Measurements from ENCODE around the gene GRM8.

Gene GRM8

DNA sequence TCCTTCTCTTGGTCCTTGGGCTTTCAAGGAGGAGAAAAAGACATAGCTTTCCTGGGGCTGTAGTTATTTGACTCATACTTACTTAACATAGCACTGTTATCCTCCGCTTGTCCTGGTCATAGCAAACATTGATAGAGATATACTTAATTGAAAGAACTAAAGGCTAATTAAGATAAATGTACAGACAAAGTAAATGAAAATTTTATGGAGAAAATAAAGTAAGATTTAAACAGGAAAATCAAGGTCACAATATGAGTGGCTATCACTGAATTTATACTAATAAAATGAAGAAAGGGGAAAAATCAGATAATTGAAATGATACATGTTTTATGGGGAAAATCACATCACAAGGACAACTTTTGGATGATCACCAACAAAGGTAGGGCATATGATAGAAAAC lies 849.7 kb downstream of the GRM8 start:
- TF ChIP-seq, protein P1, sequence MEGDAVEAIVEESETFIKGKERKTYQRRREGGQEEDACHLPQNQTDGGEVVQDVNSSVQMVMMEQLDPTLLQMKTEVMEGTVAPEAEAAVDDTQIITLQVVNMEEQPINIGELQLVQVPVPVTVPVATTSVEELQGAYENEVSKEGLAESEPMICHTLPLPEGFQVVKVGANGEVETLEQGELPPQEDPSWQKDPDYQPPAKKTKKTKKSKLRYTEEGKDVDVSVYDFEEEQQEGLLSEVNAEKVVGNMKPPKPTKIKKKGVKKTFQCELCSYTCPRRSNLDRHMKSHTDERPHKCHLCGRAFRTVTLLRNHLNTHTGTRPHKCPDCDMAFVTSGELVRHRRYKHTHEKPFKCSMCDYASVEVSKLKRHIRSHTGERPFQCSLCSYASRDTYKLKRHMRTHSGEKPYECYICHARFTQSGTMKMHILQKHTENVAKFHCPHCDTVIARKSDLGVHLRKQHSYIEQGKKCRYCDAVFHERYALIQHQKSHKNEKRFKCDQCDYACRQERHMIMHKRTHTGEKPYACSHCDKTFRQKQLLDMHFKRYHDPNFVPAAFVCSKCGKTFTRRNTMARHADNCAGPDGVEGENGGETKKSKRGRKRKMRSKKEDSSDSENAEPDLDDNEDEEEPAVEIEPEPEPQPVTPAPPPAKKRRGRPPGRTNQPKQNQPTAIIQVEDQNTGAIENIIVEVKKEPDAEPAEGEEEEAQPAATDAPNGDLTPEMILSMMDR (IDR thresholded peaks at IDR 0.05; ENCODE audit: borderline replicate concordance, insufficient read depth, low read depth, low read length), result no peak
- no peak overlapping the region for H3K4me3 ChIP-seq (ENCODE audit: low read depth, low read length)

DNA sequence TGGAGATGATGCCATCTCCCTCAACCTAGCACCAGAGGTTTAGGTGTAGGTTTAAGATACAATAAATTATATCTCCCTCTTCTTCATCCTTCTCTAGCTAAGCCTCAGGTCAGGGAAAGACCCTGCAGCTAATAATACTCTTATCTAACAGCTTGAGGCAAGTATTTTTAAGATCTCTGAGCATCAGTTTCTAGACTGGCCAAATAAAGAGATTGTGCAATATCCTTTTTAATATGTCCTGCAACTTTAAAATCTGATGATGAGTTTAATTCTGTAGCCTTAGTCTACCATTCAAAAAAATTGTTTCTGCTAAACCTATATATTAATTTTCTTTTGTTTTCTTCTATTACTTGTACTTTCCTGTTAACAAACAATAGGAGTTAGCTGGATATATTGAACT lies 850.8 kb downstream of the GRM8 start:
- TF ChIP-seq, protein P1 (IDR thresholded peaks at IDR 0.05; ENCODE audit: borderline replicate concordance, insufficient read depth, low read depth, low read length), result no peak
- no peak overlapping the region for H3K4me3 ChIP-seq (ENCODE audit: low read depth, low read length)

DNA sequence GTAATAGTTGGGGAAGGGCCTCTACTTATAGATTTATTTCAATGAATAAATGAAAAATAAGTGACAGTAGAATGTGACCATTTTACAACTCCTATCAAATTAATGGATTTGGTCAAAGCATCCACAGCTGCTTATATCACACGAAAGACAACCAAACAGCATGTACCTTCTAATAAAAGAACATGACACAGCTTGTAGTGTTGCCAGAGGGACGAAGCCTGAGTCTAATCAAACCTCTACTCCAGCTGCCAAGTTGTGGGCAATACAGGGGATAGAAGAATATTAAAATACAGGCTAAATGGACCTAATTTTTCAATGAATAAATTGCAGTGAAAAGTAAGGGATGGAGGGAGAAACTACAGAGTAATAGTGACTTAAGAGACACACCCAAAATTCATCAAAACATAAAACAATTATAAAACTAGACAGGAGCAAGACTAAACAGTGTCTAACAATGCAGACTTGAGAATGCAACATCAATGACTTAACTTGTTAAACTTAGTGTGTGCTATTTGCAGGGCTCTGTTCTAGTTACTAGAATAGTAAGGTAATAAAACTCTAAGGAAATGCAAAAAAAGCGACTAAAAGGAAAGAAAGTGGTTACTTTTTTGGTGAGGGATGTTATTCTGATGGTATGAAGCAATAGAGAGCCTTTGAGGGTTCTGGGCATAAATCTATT lies 853.8 kb downstream of the GRM8 start:
- no peak overlapping the region for H3K4me3 ChIP-seq (ENCODE audit: low read depth, low read length)
- TF ChIP-seq, protein P1 (IDR thresholded peaks at IDR 0.05; ENCODE audit: borderline replicate concordance, insufficient read depth, low read depth, low read length), result no peak

DNA sequence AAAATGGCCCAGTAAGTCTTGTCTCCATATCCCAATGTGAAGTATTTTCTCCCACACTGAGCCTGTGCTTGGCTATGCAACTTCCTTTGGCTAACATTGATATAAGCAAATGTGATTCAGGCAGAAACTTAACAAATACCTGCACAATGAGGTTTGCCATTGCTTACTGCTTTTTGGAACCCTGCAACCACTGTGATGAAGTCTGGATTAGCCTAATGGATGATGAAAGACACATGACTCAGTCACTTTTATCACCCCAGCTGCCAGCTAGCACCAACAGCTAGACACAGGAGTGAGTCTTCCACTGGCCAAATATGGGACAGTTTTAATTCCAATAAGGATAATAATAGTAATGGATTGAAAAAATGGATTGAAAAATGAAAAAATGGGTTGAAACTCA lies 854.5 kb downstream of the GRM8 start:
- TF ChIP-seq, protein P1 (IDR thresholded peaks at IDR 0.05; ENCODE audit: borderline replicate concordance, insufficient read depth, low read depth, low read length), result no peak
- no peak overlapping the region for H3K4me3 ChIP-seq (ENCODE audit: low read depth, low read length)

DNA sequence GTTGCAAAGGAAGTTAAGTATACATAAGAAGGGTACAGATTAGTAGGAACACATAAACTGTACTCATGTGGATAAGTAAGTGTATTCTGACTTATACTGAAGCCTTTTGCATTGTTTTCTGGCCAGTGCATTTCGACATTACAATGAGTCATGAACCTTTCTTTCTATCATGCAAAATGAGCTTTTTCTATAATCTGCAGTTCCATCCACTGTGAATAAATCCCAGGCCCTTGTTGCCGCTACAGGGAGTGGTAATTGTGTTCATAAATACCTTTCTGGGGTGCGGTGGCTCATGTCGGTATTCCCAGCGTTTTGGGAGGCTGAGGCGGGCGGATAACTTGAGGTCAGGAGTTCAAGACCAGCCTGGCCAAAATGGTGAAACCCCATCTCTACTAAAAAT lies 858.3 kb downstream of the GRM8 start:
- TF ChIP-seq, protein P1 (IDR thresholded peaks at IDR 0.05; ENCODE audit: borderline replicate concordance, insufficient read depth, low read depth, low read length), result no peak
- H3K4me3 ChIP-seq (ENCODE audit: low read depth, low read length), result no peak overlapping the region
